Measurements from ENCODE around the gene ZMYND11.

DNA sequence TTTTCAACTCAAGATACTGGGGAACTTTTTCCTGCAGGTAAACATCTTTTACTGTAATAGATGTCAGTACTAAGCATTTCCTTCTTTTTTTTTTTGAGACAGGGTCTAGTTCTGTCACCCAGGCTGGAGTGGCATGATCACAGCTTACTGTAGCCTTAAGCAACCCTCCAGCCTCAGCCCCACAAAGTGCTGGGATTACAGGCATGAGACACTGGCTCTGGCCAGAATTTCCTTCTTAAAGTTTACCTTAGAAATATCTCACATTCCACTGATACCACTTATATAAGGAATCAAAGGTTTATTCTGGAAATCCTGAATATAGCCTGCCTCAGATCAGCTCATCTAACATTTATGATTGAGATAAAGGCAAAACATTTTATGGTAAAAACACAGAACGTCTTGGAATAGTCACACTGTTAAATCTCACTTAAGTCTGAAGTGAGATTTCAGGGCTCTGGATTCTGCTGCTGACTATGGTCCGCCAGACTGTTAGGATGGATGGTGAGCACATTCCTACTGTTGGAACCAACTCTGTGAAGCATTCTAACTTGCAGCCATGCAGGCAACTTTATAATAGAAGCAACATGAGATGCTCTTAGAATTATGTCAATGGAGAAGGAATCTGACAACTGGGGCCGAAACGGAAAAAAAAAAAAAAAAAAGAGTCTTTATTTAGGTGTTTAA, 151.9 kb downstream of the ZMYND11 start:
- TF ChIP-seq, protein P1, sequence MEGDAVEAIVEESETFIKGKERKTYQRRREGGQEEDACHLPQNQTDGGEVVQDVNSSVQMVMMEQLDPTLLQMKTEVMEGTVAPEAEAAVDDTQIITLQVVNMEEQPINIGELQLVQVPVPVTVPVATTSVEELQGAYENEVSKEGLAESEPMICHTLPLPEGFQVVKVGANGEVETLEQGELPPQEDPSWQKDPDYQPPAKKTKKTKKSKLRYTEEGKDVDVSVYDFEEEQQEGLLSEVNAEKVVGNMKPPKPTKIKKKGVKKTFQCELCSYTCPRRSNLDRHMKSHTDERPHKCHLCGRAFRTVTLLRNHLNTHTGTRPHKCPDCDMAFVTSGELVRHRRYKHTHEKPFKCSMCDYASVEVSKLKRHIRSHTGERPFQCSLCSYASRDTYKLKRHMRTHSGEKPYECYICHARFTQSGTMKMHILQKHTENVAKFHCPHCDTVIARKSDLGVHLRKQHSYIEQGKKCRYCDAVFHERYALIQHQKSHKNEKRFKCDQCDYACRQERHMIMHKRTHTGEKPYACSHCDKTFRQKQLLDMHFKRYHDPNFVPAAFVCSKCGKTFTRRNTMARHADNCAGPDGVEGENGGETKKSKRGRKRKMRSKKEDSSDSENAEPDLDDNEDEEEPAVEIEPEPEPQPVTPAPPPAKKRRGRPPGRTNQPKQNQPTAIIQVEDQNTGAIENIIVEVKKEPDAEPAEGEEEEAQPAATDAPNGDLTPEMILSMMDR (optimal IDR thresholded peaks at IDR 0.05 in 1 of 3, IDR thresholded peaks at IDR 0.05 in 1 of 3, conservative IDR thresholded peaks at IDR 0.05 in 1 of 3; ENCODE audit: extremely low read depth in 1 of 3, insufficient read depth in 2 of 3, low read length in 3 of 3), result no peak
- no peak for TF ChIP-seq EZH2 (IDR thresholded peaks at IDR 0.05; ENCODE audit: low read length)

Measured in keratinocyte (primary cell).